Body of pancreas (tissue), 4 donors: ENCODE data around the gene JMJD8.
A peak's percentile ranks its signal among the peaks of the same experiment; 100 is the strongest.

ENCODE experiments used
- POLR2A ChIP-seq, 3 donors: fragments of 450-650 bp; IDR thresholded peaks; one replicate each; pipeline ENCODE4 v1.6.1; 2016; ENCODE audit warnings: antibody characterized with exemption in 3 of 3, mild to moderate bottlenecking in 2 of 3
- TF ChIP-seq, protein P1 (sequence below), 7 experiments: fragments of 450-650 bp in 4 of 7; fragments of 200-600 bp in 3 of 7; sonication (generic) in 3 of 7; IDR thresholded peaks; one replicate each; pipeline ENCODE4 v1.5.1; 2016 to 2019; ENCODE audit warnings: antibody characterized with exemption in 7 of 7

DNA sequence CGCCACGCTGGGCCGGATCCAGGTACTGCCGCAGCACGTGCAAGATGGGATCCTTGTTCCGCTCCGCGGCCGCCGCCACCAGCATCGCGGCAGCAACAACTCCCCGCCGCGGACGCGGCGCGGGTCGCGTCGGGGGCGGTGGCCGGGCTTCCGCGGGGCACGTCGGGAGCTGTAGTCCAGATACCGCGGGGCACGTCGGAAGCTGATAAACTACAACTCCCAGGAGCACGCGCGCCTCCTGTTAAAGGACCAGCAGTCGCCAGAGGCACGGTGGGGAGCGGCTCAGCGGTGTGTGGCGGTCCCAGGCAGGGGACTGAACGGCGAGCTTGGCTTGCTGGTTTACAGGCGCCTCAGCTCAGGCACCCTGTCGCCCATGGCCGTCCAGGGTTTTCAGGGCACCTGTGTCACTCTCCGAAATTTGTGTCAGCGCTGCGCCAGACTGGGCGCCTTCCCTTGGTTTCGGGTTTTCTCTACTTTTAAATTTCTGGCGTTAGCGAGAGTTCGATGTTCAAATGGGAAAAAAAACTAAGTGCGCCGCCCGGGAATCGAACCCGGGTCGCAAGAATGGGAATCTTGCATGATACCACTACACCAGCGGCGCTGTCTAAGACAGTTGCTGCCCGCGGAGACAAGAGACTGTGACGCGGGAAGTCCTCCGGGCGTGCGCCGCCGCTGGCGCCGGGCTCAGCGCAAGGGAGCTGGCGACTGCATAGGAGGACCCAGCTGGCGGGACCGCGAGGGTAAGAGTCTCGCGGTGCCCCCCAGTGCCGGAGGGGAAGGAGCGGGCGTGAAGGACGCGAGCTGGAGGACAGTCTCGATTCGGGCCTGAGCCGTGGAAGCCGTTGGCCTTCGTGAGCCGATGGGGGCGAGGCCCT is 47.7 kb downstream of the JMJD8 start, which contains the start of gene METTL26:
- TF ChIP-seq, protein P1, sequence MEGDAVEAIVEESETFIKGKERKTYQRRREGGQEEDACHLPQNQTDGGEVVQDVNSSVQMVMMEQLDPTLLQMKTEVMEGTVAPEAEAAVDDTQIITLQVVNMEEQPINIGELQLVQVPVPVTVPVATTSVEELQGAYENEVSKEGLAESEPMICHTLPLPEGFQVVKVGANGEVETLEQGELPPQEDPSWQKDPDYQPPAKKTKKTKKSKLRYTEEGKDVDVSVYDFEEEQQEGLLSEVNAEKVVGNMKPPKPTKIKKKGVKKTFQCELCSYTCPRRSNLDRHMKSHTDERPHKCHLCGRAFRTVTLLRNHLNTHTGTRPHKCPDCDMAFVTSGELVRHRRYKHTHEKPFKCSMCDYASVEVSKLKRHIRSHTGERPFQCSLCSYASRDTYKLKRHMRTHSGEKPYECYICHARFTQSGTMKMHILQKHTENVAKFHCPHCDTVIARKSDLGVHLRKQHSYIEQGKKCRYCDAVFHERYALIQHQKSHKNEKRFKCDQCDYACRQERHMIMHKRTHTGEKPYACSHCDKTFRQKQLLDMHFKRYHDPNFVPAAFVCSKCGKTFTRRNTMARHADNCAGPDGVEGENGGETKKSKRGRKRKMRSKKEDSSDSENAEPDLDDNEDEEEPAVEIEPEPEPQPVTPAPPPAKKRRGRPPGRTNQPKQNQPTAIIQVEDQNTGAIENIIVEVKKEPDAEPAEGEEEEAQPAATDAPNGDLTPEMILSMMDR (IDR thresholded peaks at IDR 0.05), result peak in 3 of 7 experiments; percentile 10 to 22 (median 11)
- peak; percentile 45 to 61 (median 48) for TF ChIP-seq POLR2A (IDR thresholded peaks at IDR 0.05)
